Ovary (tissue), 9 donors: ENCODE data around the gene NAT16. TPM values are rescaled to one million over a fixed set of nuclear protein-coding genes. Genes with fewer than 3 reads are reported as not detected.

Source experiments
- DNase-seq, 5 donors: peaks; one replicate each; pipeline ENCODE4 v3.0.0-alpha.2; 2019 to 2020
- H3K27ac ChIP-seq, 2 donors: fragments of 200-600 bp; one replicate each; pipeline versions ENCODE4 v1.5.1 to v1.8.0; 2019 to 2022
- H3K27me3 ChIP-seq: fragments of 200-600 bp; one replicate; pipeline ENCODE4 v1.8.0; 2022
- H3K36me3 ChIP-seq: fragments of 200-600 bp; sonication (generic); one replicate; pipeline ENCODE4 v1.5.1; 2019
- H3K4me1 ChIP-seq: one replicate; pipeline ENCODE4 v1.8.1; 2013; ENCODE audit warnings: mild to moderate bottlenecking, moderate library complexity; ENCODE audit not compliant: insufficient read depth
- H3K4me3 ChIP-seq: fragments of 200-600 bp; sonication (generic); one replicate; pipeline ENCODE4 v1.5.1; 2017
- H3K9me3 ChIP-seq, 2 donors: fragments of 200-600 bp in 1 of 2; sonication (generic) in 1 of 2; one replicate each; pipeline versions ENCODE4 v1.5.1 to v1.8.1; 2013 to 2019; ENCODE audit warnings: mild to moderate bottlenecking in 1 of 2, moderate library complexity in 1 of 2
- EP300 ChIP-seq: sonication (generic); formaldehyde crosslinking; IDR thresholded peaks from one replicate; pipeline ENCODE4 v1.6.1; 2017; ENCODE audit warnings: antibody characterized with exemption
- POLR2A ChIP-seq: fragments of 450-650 bp; IDR thresholded peaks from one replicate; pipeline ENCODE4 v1.6.1; 2017; ENCODE audit warnings: antibody characterized with exemption, mild to moderate bottlenecking, moderate library complexity
- WGBS, 3 donors: extraction: QIAGEN DNeasy Blood & Tissue Kit in 1 of 3; methylation state at CpG; one replicate each; pipeline versions ENCODE4 v1.1.5 to v1.1.7; 2013 to 2017; 5-methylcytosine and 5-hydroxymethylcytosine counted together
- intact Hi-C, 4 donors: fragments of 100-400 bp; cut with DNase I; formaldehyde crosslinking; loops; one replicate each; pipeline versions ENCODE4 v1.11.0 to v1.15.1; 2022 to 2023
- polyA plus RNA-seq, 2 donors: library from polyadenylated mRNA; stranded (reverse); fragments of 200-250 nt in 1 of 2; fragments of 350-450 nt in 1 of 2; fragmentation: Illumina TruSeq in 1 of 2; extraction: RNeasy Lipid Tissue Mini Kit (QIAGEN cat#74804) in 1 of 2; gene quantifications; one replicate each; pipeline ENCODE4 v1.2.3, GENCODE V29; 2013 to 2014
- total RNA-seq, 7 donors: library from RNA; depleted of rRNA in 2 of 7; stranded (reverse); fragments of >200 nt in 2 of 7; fragmentation: NEBNext Ultra II Directional in 3 of 7; extraction: Animal tissue kit (Norgen Biotek cat#: 25700) in 3 of 7; gene quantifications; one replicate each; pipeline versions ENCODE4 v1.1.0 to v1.2.4, GENCODE V29; 2016 to 2023
- TF ChIP-seq, protein P1 (sequence below), 3 donors: fragments of 450-650 bp in 2 of 3; fragments of 200-600 bp in 1 of 3; IDR thresholded peaks; one replicate each; pipeline versions ENCODE4 v1.5.1 to v1.8.0; 2016 to 2022; ENCODE audit warnings: antibody characterized with exemption in 3 of 3, mild to moderate bottlenecking in 1 of 3
- donor health status: DM: no; HTN: no; CAD: no; lungs with moderate emphysema.
- donor health status: DM: no; HTN: no; CAD: no.
- donor health status: Bipolar disorder and iron deficiency.
- donor health status: DM: yes; HTN: yes; CAD: no.
- donor health status: DM: no; HTN: no; CAD: no.
- donor health status: DM: yes; HTN: yes; CAD: no.

NAT16 gene
- total and polyA plus RNA-seq, 9 donors = not detected

DNA sequence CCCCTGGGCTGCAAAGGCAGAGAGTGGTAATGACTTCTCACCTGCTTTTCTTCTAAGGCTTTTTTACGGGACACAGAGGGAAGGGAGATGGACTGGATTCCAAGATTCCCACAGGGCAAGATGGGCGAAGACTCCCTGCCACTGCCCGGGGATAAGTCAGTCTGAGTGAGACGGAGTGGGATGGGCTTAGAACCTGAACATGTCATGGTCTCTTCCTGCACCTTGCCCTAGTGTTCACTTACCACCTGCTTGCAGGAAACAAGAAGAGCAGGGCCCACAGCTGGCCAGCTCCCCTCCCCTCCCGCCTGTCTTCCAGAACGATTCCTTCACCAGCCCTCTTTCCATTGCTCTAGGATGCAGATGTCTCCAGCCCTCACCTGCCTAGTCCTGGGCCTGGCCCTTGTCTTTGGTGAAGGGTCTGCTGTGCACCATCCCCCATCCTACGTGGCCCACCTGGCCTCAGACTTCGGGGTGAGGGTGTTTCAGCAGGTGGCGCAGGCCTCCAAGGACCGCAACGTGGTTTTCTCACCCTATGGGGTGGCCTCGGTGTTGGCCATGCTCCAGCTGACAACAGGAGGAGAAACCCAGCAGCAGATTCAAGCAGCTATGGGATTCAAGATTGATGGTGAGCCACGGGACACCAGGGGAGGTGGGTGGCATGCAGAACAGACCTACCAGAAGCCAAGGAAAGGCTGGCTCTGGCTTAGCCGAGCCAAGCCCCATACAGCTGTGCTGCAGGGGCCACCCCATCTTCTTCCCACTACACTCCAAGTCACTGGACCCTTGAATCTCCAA is 51.9 kb downstream of the NAT16 start:
- Histone ChIP-seq H3K36me3 (no peaks in the 10 kb centered on the region), H3K4me3 (no peak overlapping the region), H3K9me3 (no peaks in the 10 kb centered on the region), H3K27ac (no peak overlapping the region), H3K4me1 (peaks cover 25% of the 10 kb centered on the region), H3K27me3 (no peaks in the 10 kb centered on the region)
- 71 to 80% (median 74%) methylated on average over 14 of the region's 14 CpGs for WGBS, 3 donors
- TF ChIP-seq POLR2A = no peak
- intact Hi-C loops = loop anchor here in 1 of 4 donors (5.0 kb wide), 1 partner anchor 41 kb away; the partner anchor contains the start of gene TRIM56
- DNase-seq = peak in 1 of 5 donors; percentile 49

DNA sequence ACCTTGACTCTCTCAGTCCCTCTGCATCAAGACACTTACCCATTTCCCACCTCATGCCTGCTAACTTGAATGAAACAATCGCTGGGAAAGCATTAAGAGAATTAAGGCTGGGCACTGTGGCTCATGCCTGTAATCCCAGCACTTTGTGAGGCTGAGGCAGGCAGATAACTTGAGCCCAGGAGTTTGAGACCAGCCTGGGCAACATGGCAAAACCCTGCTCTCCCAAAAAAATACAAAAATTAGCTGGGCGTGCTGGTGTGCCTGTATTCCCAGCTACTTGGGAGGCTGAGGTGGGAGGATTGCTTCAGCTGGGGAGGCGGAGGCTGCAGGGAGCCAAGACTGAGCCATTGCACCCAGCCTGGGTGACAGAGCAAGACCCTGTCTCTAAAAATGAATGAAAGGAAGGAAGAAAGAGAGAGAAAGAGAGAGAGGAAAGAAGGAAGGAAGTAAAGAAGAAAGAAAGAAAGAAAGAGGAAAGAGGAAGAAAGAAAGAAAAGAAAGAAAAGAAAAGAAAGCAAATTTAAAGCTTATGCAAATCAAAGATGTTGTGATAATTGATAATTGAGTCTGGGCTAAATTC is 52.5 kb downstream of the NAT16 start:
- no peaks in the 10 kb centered on the region for H3K36me3 ChIP-seq
- TF ChIP-seq POLR2A (no peak), EP300 (no peak)
- TF ChIP-seq, protein P1, sequence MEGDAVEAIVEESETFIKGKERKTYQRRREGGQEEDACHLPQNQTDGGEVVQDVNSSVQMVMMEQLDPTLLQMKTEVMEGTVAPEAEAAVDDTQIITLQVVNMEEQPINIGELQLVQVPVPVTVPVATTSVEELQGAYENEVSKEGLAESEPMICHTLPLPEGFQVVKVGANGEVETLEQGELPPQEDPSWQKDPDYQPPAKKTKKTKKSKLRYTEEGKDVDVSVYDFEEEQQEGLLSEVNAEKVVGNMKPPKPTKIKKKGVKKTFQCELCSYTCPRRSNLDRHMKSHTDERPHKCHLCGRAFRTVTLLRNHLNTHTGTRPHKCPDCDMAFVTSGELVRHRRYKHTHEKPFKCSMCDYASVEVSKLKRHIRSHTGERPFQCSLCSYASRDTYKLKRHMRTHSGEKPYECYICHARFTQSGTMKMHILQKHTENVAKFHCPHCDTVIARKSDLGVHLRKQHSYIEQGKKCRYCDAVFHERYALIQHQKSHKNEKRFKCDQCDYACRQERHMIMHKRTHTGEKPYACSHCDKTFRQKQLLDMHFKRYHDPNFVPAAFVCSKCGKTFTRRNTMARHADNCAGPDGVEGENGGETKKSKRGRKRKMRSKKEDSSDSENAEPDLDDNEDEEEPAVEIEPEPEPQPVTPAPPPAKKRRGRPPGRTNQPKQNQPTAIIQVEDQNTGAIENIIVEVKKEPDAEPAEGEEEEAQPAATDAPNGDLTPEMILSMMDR (IDR thresholded peaks at IDR 0.05) = no peak
- H3K9me3 ChIP-seq = no peaks in the 10 kb centered on the region
- WGBS, 3 donors = 60 to 70% (median 69%) methylated on average over 3 of the region's 3 CpGs
- DNase-seq = no peak
- intact Hi-C loops = loop anchor here in 1 of 4 donors (5.0 kb wide), 1 partner anchor 40 kb away; the partner anchor contains the start of gene TRIM56
- H3K27me3 ChIP-seq = no peaks in the 10 kb centered on the region
- peaks cover 29% of the 10 kb centered on the region for H3K4me1 ChIP-seq
- H3K27ac ChIP-seq = no peak overlapping the region
- peak overlapping the region; percentile 22 for H3K4me3 ChIP-seq

DNA sequence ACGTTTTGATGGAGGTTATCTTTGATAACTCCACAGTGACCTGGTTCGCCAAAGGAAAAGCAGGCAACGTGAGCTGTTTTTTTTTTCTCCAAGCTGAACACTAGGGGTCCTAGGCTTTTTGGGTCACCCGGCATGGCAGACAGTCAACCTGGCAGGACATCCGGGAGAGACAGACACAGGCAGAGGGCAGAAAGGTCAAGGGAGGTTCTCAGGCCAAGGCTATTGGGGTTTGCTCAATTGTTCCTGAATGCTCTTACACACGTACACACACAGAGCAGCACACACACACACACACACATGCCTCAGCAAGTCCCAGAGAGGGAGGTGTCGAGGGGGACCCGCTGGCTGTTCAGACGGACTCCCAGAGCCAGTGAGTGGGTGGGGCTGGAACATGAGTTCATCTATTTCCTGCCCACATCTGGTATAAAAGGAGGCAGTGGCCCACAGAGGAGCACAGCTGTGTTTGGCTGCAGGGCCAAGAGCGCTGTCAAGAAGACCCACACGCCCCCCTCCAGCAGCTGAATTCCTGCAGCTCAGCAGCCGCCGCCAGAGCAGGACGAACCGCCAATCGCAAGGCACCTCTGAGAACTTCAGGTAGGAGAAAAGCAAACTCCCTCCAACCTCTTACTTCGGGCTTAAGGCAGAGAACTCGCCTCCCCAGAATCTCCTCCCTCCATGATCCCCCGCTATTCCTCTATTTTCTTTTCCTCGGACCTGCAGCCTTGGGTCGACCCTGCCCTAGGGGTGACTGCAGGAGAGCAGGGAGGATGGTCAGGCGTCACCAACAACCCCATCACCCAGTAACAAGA is 53.2 kb downstream of the NAT16 start, which contains the start of gene SERPINE1:
Gene SERPINE1 (plus strand): TSS at position 454 of the 809 bp plus-strand sequence. CDS start 1,290 bp downstream, outside the sequence.
- Histone ChIP-seq H3K27ac (peak within 1 kb of the TSS; percentile 59 to 81), H3K4me3 (peak within 1 kb of the TSS; percentile 22), H3K9me3 (no peaks in the 10 kb centered on the region), H3K27me3 (no peaks in the 10 kb centered on the region), H3K36me3 (no peaks in the 10 kb centered on the region), H3K4me1 (peaks cover 30% of the 10 kb centered on the region)
- intact Hi-C loops = loop anchor here in 1 of 4 donors (5.0 kb wide), 1 partner anchor 40 kb away; the partner anchor contains the start of gene TRIM56
- TF ChIP-seq, protein P1 (IDR thresholded peaks at IDR 0.05) = peak in 2 of 3 donors; percentile 5 to 33
- peak; percentile 93 for TF ChIP-seq POLR2A
- peak; percentile 70 for TF ChIP-seq EP300
- 1 to 3% (median 2%) methylated on average over 22 of the region's 22 CpGs for WGBS, 3 donors
- peak; percentile 91 to 98 (median 95) for DNase-seq

DNA sequence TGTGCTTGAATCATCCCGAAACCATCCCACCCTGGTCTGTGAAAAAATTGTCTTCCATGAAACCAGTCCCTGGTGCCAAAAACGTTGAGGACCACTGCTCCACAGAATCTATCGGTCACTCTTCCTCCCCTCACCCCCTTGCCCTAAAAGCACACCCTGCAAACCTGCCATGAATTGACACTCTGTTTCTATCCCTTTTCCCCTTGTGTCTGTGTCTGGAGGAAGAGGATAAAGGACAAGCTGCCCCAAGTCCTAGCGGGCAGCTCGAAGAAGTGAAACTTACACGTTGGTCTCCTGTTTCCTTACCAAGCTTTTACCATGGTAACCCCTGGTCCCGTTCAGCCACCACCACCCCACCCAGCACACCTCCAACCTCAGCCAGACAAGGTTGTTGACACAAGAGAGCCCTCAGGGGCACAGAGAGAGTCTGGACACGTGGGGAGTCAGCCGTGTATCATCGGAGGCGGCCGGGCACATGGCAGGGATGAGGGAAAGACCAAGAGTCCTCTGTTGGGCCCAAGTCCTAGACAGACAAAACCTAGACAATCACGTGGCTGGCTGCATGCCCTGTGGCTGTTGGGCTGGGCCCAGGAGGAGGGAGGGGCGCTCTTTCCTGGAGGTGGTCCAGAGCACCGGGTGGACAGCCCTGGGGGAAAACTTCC is 54.0 kb downstream of the NAT16 start:
- Histone ChIP-seq H3K27me3 (no peaks in the 10 kb centered on the region), H3K36me3 (no peaks in the 10 kb centered on the region), H3K4me1 (peaks cover 34% of the 10 kb centered on the region), H3K27ac (peak overlapping the region; percentile 59 to 81), H3K4me3 (no peak overlapping the region), H3K9me3 (no peaks in the 10 kb centered on the region)
- DNase-seq = peak; percentile 89 to 96 (median 94)
- intact Hi-C loops = loop anchor here in 1 of 4 donors (5.0 kb wide), 1 partner anchor 39 kb away; the partner anchor contains the start of gene TRIM56
- no peak for TF ChIP-seq POLR2A
- TF ChIP-seq, protein P1 (IDR thresholded peaks at IDR 0.05) = peak in 1 of 3 donors; percentile 20
- 19 to 21% (median 19%) methylated on average over 15 of the region's 15 CpGs for WGBS, 3 donors
